ENCODE measurements around the gene ERCC2. TPM values are rescaled to one million over a fixed set of nuclear protein-coding genes. Genes with fewer than 3 reads are reported as not detected.

ERCC2 gene
- total and polyA plus RNA-seq, 4 donors, result 3.3 to 8.7 (median 8.2) TPM

GRCh38 chr19:45324349-45324907 lies 45.9 kb downstream of the ERCC2 start:
- peaks cover 0 to 3% (median 0%) of the 10 kb centered on the region in 4 donors for H3K27me3 ChIP-seq (ENCODE audit: control insufficient read depth in 4 of 4, insufficient read depth in 4 of 4, low read length in 3 of 4)
- no peak overlapping the region for H3K9ac ChIP-seq (ENCODE audit: low read depth in 1 of 2, low read length in 2 of 2)
- H3K4me3 ChIP-seq (ENCODE audit: low read depth in 1 of 3, low read length in 3 of 3), result no peak overlapping the region
- H3K4me1 ChIP-seq (ENCODE audit: control insufficient read depth in 4 of 4, insufficient read depth in 4 of 4, low read length in 3 of 4), result peaks cover 2 to 12% (median 10%) of the 10 kb centered on the region in 4 donors
- TF ChIP-seq CTCF (IDR thresholded peaks at IDR 0.05; ENCODE audit: low read depth, low read length, missing input control), result no peak
- no peak for TF ChIP-seq TAF1 (conservative IDR thresholded peaks at IDR 0.05)
- no peak for TF ChIP-seq FOXA1 (IDR thresholded peaks at IDR 0.05)
- no peak for TF ChIP-seq RAD21 (IDR thresholded peaks at IDR 0.05)
- no peak for TF ChIP-seq RXRA (IDR thresholded peaks at IDR 0.05)
- H3K27ac ChIP-seq (ENCODE audit: low read depth in 1 of 2, low read length in 2 of 2), result no peak overlapping the region
- no peaks in the 10 kb centered on the region for H3K9me3 ChIP-seq (ENCODE audit: control insufficient read depth in 4 of 4, low read length in 3 of 4)
- no peak for DNase-seq (ENCODE audit: low spot score)
- 75% methylated on average over 11 of the region's 11 CpGs for WGBS
- no peaks in the 10 kb centered on the region for H3K36me3 ChIP-seq (ENCODE audit: control insufficient read depth in 4 of 4, insufficient read depth in 3 of 4, low read depth in 1 of 4, low read length in 3 of 4)

- WGBS, result 6% methylated on average over 30 of the region's 30 CpGs
- peaks cover 2 to 12% (median 10%) of the 10 kb centered on the region in 4 donors for H3K4me1 ChIP-seq (ENCODE audit: control insufficient read depth in 4 of 4, insufficient read depth in 4 of 4, low read length in 3 of 4)
- peaks cover 0 to 3% (median 0%) of the 10 kb centered on the region in 4 donors for H3K27me3 ChIP-seq (ENCODE audit: control insufficient read depth in 4 of 4, insufficient read depth in 4 of 4, low read length in 3 of 4)
- no peak overlapping the region for H3K9ac ChIP-seq (ENCODE audit: low read depth in 1 of 2, low read length in 2 of 2)
- no peaks in the 10 kb centered on the region for H3K9me3 ChIP-seq (ENCODE audit: control insufficient read depth in 4 of 4, low read length in 3 of 4)
- DNase-seq (ENCODE audit: low spot score), result no peak
- no peak overlapping the region for H3K27ac ChIP-seq (ENCODE audit: low read depth in 1 of 2, low read length in 2 of 2)
- no peaks in the 10 kb centered on the region for H3K36me3 ChIP-seq (ENCODE audit: control insufficient read depth in 4 of 4, insufficient read depth in 3 of 4, low read depth in 1 of 4, low read length in 3 of 4)
- peak overlapping the region in 1 of 3 donors; percentile 22 for H3K4me3 ChIP-seq (ENCODE audit: low read depth in 1 of 3, low read length in 3 of 3)
- TF ChIP-seq ZBTB33 (IDR thresholded peaks at IDR 0.05) (no peak), ATF3 (IDR thresholded peaks at IDR 0.05) (no peak), HNF4A (conservative IDR thresholded peaks at IDR 0.05) (no peak), YY1 (IDR thresholded peaks at IDR 0.05) (no peak), NR2F2 (IDR thresholded peaks at IDR 0.05) (no peak), MAX (IDR thresholded peaks at IDR 0.05) (no peak), JUND (IDR thresholded peaks at IDR 0.05) (no peak), RXRA (IDR thresholded peaks at IDR 0.05) (no peak), REST (IDR thresholded peaks at IDR 0.05) (no peak)
Observed at GRCh38 chr19:45323671-45324081, 46.7 kb downstream of the ERCC2 start.

Measured in liver (tissue), 9 donors.